Stimulated activated CD4-positive, alpha-beta T cell treated with anti-CD3 and anti-CD28 coated beads, TNF-alpha, amount 100 ng/mL, for 48 hours (primary cell): ENCODE data around the gene MORF4L2.

Experiments used
- DNase-seq, 3 donors: peaks; one replicate each; pipeline ENCODE4 v3.0.0-alpha.2; 2020; ENCODE audit warnings: low read depth in 3 of 3

MORF4L2 gene, protein sequence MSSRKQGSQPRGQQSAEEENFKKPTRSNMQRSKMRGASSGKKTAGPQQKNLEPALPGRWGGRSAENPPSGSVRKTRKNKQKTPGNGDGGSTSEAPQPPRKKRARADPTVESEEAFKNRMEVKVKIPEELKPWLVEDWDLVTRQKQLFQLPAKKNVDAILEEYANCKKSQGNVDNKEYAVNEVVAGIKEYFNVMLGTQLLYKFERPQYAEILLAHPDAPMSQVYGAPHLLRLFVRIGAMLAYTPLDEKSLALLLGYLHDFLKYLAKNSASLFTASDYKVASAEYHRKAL

DNA sequence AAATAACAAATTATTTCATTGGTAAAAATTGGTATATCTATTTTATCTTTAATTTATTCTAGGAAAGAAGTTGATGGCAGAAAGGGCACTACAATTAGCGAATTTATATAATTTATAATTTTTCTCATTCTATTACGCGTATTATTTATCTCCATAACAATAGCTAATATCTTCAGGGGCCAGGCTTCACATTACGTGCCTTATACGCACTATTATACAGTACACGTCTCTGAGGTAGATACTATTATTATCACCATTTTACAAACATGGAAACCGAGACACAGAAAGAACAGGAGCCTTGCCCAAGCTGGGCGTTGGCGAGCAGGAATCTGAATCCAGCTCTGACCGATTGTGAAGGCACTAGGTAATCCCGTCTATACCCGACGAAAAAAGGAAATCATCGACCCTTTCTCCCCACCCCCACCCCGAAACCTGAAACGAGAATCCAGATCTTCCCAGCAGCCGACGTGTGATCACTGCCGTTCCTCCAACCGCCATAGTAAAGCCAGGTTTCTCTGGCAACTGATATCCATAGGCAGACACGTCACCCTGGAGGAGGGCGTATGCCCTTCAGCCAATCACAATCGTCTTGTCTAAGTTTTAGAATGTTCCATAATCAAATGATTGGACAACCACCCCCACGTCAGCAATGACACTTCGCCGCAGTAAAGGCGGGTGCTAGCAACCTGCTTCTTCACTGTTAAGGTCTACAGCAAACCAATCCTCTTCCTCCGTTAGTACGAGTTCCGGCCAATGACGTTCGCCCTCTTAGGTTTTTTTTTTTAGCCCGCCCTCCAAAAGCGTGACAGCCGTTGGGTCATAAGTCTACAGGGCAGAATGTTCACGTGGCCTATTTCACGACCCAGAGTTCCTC is at the start of gene MORF4L2:
Gene MORF4L2, minus strand, starts transcription at position 501 of the 874 bp plus-strand sequence. CDS start 9,672 bp downstream, outside the sequence.
- peak; percentile 54 to 83 (median 59) for DNase-seq

DNA sequence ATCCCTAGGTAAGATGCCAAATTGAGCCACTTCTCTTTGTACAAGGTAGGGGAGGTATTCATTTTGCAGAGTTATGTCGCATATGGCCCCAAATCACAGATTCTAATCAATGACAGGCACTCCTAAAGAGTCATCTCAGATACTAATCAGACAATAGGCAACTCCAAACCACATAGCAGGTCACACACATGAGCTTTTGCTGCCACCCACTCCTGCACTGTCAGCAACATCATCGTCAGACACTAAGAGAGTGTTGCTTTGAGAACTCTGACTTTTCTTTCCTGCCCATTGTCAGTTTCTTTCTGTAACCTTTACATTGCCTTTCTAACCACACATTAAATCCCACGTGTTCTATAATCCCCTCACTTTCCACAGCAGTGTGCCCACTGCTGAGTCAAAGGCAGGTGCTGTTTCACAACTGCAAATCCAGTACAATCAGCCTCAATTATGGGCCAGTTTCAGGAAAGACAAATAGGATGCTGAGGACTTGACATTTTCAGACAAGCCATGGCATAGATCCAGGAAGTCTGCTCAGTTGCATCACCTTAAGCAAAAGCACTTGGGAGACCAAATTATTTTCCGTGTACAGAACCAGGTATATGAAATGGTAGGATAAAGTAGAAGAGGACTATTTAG is 47.7 kb upstream of the MORF4L2 start:
- DNase-seq, result peak in 2 of 3 donors; percentile 5 to 8

DNA sequence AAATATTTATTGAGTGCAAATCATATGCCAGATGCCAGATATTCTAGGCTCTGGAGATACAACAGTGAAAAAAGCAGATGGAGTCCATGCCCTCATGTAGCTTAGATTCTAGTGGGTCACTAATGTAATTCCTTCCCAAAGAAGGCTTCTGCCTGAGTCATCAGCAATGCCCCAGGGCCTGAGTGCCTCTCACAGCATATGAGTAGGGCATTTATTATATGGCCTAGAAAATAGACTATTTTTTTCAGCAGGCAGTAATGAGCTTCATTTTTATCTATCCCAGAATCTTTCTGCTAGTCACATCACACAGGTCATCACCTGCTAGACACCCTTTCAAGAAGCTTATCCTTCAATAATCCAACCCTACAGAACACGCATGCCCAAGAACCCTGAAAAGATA is 46.5 kb upstream of the MORF4L2 start:
- DNase-seq, result no peak

DNA sequence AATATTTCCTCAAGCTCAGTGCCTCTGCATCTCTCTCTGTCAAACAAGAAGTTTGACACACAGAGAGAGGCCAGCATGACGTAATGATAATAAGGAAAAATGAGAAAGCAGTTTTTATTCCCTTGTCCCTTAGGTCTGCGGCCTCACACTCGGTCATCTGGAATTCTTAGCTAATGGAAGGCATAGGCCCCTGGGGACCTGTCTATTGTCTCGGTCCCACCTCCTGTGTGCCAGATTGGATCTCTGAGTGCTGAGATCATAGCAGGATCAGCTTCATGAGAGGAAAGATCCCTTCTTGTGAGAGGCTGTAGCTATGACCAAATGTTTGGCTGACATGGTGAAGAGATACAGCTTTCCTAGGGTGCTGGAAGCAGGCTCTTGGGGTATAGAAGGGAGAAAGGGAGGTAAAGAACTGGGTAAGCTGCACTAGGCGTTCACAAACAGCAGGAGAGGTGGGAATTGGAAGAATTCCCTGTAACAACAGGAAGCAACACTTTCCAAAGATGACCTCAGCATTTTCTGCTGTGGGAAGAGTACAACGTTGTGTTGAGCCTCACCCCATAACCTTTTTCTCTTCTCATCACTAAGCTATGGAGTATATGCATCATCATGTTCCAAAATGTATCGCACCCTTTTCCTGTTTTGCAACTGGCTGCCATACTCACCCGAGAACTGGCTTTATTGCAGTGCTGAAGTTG is 44.4 kb upstream of the MORF4L2 start:
- DNase-seq, result no peak

DNA sequence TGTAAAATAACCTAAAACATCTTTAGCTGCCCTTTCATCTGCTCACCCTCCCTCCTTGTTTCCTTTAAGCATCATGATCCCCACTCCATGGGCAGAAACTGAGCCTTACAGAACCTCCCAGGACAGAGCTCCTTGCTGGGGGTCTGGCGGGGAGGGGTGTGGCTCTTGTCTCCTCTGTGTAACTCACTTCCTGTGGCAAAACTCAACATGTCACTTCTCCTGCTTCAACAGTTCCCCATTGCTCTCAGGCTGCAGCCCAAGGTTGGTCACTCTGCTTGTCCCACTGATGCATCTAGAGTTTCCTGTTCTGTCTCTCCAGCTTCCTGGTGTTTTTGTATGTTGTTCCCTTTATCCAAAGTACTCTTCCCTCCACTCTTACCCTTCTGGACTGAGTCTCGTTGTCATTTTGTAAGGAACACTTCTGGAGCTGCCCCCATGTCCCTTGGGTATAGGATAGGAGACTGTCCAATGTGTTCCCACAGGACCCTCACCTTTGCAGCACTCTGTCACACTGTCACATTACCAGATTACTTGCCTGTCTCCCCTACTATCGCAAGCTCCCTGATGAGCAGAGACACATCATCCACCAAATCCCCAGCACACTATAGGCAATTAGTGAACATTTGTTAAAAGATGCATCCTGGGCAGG is 43.8 kb upstream of the MORF4L2 start:
- DNase-seq, result no peak

DNA sequence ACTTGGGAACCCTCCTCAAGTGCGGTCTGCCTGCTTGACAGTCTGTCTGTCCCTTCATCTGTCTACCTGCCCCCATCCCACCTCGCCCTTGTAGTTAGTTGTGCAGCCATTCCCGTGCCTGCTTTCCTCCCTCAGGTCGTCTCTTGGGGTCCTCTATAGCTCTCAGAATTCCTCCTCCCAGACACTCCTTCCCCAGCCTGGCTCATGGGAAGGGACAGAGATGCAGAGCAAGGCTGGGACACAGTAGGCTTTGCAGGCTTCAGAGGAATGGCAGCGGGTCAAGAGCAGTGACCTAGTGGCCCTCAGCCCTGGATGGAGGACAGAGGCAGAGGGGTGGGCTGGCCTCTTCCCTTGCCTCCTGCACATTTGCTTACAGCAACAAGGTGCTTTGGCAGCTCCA is 42.5 kb upstream of the MORF4L2 start:
- no peak for DNase-seq

DNA sequence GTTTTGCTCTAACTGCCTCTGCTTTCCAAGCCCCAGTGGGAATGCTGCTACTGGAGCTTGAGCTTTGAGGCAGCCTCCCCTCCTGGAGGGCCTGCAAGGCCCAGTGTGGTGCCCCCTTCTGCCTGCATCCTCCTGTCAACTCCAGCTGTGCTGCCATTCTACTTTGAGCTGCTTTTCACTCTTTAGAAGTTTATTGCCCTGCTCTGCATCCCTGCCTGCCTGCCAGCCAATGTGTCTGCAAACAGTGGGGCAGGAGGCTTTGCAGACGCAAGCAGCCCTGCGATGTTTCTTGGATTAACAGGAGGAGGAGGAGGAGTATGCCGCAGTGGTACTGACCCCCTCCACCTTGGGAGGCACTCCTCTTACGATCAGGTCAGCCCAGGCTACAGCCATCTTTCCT is 40.6 kb upstream of the MORF4L2 start:
- no peak for DNase-seq

DNA sequence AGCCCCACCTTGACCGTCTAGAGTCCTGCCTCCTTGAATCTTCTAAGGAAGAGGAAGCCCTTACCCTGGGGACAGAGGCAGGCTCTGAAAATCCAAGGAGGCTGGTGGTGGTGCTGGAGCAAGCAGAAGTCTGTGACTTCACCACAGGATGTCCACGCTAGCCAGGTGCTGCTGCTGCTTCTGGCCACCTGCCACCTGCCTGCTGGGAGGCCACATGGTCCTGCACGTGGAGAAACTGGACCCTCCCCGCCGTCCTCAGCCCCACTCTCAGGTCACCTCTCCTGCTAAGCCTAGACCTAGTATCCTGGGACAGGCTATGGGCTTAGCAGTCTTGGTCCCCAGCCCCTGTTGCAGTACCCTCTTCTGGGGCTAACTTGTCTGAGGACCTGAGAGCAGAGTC is 40.0 kb upstream of the MORF4L2 start:
- DNase-seq, result no peak

DNA sequence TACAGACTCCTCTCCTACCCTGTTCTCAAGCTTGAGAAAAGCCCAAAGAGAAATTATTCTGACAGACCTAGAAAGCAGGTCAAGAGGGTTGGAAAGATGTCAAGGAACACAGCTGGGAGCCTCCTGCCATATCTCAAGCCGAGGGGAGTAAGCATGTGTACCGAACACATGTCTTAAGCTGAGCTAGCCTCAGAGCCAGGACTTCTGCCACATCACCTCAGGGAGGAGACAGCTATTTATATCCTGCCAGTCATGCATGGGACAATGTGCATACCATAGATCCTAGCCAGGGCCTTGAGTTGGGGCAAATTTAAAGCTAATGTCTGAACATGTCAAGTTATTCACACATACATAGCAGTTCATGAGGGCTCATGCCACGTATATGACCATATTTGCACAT is 36.0 kb upstream of the MORF4L2 start:
- DNase-seq, result no peak

DNA sequence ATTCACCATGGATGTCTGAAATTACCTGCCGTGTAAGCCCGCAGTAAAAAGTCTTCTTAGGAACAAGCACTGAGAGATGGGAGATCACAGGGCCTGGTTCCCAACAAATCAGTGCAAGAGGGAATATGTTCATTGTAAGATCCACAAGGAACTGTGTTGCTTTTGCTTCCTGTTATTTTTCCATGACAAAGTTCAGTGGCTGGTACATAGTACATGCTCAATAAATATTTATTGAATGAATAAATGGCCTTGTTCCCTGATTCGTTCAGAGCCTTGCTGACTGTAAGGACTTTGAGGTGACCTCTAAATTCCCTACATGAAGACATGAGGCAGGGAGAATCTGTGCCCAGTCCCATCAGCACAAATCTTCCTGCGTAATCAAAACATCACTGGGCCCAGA is 31.6 kb upstream of the MORF4L2 start:
- no peak for DNase-seq

DNA sequence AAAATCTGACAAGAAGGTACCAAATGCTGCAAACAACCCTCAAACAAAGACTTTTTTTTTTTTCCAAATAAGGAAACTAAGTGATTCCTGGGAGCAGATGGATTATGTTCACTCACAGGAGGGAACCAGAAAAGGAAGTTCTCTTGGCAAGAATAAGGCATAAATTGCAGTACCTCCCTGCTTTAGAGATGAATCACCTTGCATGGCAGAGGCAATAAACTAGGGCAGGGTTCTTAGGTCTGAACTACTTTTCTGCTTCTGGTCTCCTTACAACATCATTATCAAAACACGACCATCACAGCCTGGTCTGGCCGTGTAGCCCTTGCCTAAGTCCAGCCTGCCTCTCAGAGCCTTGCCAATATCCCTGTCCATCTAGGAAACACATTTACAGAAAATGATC is 30.5 kb upstream of the MORF4L2 start:
- DNase-seq, result no peak

DNA sequence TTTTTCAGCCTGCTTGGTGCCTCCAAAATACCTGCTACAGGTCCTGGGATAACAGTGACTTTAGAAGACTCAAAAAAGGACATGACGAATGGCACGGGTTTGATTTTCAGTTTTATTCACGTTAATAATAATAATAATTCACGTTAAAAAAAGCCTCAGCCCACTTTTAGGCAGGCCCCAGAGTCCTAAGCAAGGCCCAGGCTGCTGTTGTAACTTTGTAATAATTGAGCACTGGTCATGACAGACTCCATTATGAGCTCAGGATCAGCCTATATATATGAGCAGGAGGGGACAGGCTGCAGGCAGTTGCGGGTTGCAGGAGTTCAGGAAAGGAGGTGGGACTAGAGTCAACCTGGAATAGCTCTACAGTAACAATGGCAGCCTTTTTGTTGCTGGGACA is 24.1 kb upstream of the MORF4L2 start, which contains the start of gene TMEM31:
Gene TMEM31, plus strand, starts transcription at position 301 of the 400 bp plus-strand sequence. CDS start 1,350 bp downstream, outside the sequence.
- no peak for DNase-seq

DNA sequence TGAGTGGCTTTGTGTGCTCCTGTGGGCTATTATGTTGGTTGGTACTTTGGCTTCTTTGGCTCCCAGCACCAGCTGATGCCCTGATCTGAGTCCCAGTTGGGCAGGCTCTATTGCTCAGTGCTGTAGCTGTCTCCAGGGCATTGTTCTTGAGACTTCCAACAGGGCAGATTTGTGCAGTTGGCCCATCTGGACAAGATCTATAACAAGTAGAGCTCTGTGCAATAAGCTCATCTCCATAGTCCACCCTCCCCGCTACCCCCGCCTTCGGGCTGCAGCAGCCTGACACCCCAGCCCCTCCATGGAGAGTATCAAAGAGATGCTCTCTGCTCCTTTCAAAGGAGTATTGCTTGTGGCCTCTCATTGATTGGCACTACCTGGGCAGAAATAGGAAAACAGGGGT is 18.4 kb upstream of the MORF4L2 start:
- no peak for DNase-seq

DNA sequence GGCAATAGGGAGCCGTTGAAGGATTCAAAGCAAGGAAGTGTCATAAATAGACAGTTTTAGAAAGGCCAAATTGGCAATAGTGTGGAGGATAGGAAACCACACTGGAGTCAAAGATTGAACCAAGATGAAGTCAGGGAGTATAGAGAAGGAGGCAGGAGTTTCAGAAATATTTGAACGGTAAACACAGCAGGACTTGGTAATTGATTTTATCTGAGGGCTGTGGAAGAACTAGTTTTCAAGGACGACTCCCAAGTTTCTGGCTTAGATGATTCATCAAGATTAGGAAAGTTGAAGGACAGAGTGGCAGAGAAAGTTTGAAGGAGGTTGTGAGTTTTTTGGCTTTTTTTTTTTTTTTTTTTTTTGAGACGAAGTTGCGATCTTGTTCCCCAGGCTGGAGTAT is 12.7 kb upstream of the MORF4L2 start:
- no peak for DNase-seq

DNA sequence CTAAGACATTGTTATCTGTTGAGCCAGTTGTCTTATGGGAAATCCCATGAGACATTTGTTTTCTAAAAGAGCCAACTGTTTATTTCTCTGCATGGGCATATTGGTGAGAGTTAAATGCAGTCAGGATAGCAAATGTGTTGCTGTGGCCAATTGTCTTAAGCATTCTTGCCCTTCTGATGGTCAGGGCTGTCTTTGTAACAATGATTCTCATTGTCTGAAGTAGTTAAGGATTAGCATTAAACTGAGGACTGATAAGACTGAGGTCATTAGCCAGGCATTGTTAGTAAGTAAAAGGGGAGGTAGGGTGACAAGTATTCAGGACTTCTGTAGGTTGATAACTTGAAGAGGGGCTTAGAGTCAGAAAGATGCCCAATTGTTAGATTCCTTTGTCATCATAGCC is 11.2 kb upstream of the MORF4L2 start:
- DNase-seq, result no peak

DNA sequence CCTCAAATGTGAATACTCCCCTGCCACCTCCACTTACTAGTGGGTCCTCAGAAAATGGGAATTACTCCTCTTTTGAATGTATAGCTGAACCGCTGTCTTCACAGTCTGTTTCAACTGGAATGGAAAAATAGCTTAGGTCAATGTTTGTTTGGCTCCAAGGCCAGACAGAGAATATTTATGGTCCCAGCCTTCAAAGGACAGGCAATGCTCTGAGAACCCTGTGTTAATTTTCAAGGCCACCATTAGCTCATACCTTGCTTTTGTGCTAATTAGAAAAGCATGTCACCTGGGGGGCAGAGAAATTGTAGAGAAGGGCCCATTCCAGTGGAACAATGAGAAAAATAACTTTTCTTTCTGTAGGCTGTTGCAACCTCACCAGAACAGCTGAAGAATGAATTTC is 4.6 kb upstream of the MORF4L2 start:
- no peak for DNase-seq

DNA sequence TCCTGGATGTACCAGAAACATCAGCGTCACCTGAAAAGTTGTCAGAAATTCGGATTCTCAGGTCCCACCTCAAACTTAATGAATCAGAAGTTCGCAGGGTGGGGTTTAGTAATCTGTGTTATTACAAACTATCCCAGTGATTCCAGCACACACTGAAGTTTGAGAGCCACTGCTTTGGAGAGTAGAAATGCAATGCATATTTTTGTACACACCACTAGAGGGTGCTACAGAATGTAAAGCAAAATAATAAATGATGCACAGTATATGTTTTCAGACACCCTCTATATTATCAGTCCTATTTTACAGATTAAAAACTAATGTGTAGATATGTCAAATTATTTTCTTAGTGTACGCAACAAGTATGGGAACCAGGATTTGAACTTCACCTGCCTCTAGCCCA is 2.4 kb upstream of the MORF4L2 start:
- DNase-seq, result no peak

DNA sequence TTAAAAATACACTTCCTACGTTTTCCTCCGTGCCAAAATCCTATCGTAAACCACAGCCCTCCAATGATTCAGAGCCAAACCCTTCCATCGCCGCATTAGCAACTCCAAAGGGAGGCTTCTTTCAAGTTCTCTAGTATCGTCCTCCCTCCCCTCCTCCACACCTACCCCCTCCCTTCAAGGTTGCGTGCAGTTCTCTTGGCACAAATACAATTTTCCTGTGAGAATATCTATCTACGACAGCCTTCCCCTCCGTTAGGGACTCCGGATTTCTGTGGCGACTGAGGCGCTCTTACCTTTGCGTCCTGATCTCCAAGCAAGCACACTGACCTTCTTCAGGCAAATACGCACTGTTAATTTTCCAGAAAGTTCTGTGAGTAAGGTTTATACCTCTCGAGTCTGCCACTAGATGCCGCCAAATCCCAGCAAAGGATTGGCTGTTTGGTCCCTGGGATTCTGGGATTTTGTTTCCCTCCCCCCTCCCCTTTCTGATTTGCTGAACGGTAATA is 1.2 kb upstream of the MORF4L2 start:
- peak in 2 of 3 donors; percentile 17 to 43 for DNase-seq

DNA sequence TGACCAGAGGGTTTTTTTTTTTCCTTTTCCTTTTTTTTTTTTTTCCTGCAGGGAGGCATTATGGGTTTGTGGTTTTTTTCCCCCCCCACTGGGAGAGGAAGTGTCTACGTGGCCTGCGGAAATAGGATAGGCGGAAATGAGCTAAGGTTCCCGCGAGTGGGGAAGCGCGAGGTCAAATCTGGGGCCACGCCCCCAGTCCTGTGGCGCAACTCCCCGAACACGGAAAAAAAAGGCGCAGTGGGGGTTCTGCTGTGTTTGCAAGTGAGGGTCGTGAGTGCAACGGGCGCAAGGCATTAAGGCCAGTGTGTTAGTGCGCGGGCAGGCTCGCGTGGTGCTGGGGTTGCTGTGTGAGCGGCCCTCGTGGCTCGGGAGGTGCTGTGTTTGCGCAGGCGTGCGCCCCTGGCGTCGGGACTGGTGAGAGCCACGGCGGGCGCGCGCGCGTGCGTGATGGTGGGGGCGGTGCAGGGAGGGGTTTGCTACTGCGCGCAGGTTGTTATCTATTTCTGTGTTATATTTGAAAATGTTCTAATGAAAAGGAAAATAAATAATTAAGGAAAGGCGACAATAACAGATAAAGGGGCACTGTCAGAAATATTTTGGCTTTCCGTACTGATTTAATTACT is 685 bp upstream of the MORF4L2 start:
- DNase-seq, result peak; percentile 55 to 82 (median 67)

DNA sequence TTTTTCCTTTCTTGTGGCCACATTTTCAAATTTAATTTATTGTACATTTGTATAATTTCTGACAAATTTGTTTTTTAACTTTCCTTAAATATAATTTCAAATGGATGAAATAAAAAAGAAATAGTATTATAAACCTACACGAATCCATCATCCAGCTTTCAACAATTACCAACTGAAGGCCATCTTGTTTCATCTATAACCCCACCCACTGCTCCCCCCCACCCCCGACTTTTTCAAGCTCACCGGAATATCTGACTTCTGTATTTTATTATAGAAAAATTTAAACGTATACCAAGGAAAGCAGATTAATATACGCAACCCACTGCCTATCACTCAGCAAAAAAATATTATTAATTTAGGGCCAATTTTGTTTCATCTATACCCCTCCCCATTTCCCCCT is 1.1 kb downstream of the MORF4L2 start:
- DNase-seq, result no peak

DNA sequence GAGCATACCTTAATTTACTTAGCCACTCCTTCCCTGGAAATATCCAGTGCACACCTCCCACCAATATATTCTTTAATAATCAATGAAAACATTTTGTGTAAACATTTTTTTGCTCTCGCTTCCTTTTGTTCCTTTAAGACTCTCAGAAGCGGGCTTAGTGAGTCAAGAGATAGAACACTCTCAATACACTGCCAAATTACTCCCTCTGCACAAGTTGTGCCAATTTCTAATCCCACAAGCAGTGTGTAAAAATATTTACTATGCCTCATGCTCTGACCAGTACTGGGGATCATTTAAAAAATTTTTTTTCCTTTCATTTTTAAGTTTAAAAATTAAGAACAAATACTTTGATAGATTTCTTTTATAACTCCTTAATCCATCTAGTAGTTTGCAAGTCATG is 5.1 kb downstream of the MORF4L2 start:
- DNase-seq, result no peak
